GM23338 (cell line): ENCODE data around the gene ZBTB7A. TPM values are rescaled to one million over a fixed set of nuclear protein-coding genes. Genes with fewer than 3 reads are reported as not detected.

Experiments used
- ATAC-seq: fragments of 200-7000 bp; cut with Tn5 transposase; 3 replicates; pipeline ENCODE4 v1.9.1; 2020
- DNase-seq: peaks from one replicate; pipeline ENCODE4 v3.0.0-alpha.2; 2015; ENCODE audit warnings: low spot score
- H2AFZ ChIP-seq: fragments of 200-600 bp; sonication (generic); 2 replicates; pipeline ENCODE4 v1.8.0; 2016; ENCODE audit warnings: antibody characterized with exemption, mild to moderate bottlenecking, moderate library complexity
- H3F3A ChIP-seq: fragments of 200-600 bp; sonication (generic); replicated peaks from 2 replicates; pipeline ENCODE4 v1.8.0; 2017; ENCODE audit warnings: antibody characterized with exemption, mixed run types, low read depth
- H3K27ac ChIP-seq: fragments of 200-600 bp; sonication (generic); 2 replicates; pipeline ENCODE4 v1.6.1; 2016; ENCODE audit warnings: low read depth
- H3K27me3 ChIP-seq: fragments of 200-600 bp; sonication (generic); 2 replicates; pipeline ENCODE4 v1.8.0; 2016; ENCODE audit warnings: mild to moderate bottlenecking, mixed run types, moderate library complexity; ENCODE audit not compliant: insufficient read depth
- H3K36me3 ChIP-seq: fragments of 200-600 bp; sonication (generic); 2 replicates; pipeline ENCODE4 v1.8.0; 2016; ENCODE audit warnings: mild to moderate bottlenecking; ENCODE audit not compliant: insufficient read depth
- H3K4me1 ChIP-seq: fragments of 200-600 bp; sonication (generic); 2 replicates; pipeline ENCODE4 v1.8.0; 2016; ENCODE audit warnings: mild to moderate bottlenecking, moderate library complexity; ENCODE audit not compliant: insufficient read depth
- H3K4me2 ChIP-seq: fragments of 200-600 bp; sonication (generic); 2 replicates; pipeline ENCODE4 v1.7.1; 2017; ENCODE audit warnings: mixed run types
- H3K4me3 ChIP-seq: fragments of 200-600 bp; sonication (generic); 2 replicates; pipeline ENCODE4 v1.6.1; 2016; ENCODE audit warnings: mixed run types
- H3K79me2 ChIP-seq: fragments of 200-600 bp; sonication (generic); replicated peaks from 2 replicates; pipeline ENCODE4 v1.8.0; 2017; ENCODE audit warnings: mild to moderate bottlenecking; ENCODE audit not compliant: insufficient read depth
- H3K9me2 ChIP-seq: fragments of 200-600 bp; sonication (generic); 2 replicates; pipeline ENCODE4 v1.8.0; 2017; ENCODE audit not compliant: insufficient read depth
- H4K20me1 ChIP-seq: fragments of 200-600 bp; sonication (generic); replicated peaks from 2 replicates; pipeline ENCODE4 v1.8.0; 2017; ENCODE audit warnings: mild to moderate bottlenecking; ENCODE audit not compliant: insufficient read depth
- H3K27ac Mint-ChIP-seq: 2 replicates; pipeline ENCODE4 v1.8.0; 2020; ENCODE audit warnings: inconsistent platforms, mild to moderate bottlenecking, moderate library complexity, mixed read lengths
- H3K27me3 Mint-ChIP-seq: 3 replicates; pipeline ENCODE4 v1.8.0; 2022; ENCODE audit warnings: low read depth, mild to moderate bottlenecking, moderate library complexity, mixed read lengths, inconsistent platforms; ENCODE audit not compliant: insufficient read depth, poor library complexity
- H3K36me3 Mint-ChIP-seq: 3 replicates; pipeline ENCODE4 v1.8.0; 2021; ENCODE audit warnings: low read depth, mild to moderate bottlenecking, inconsistent platforms, moderate library complexity, mixed read lengths
- H3K4me1 Mint-ChIP-seq: 3 replicates; pipeline ENCODE4 v1.8.0; 2020; ENCODE audit warnings: mild to moderate bottlenecking, inconsistent platforms, mixed read lengths
- H3K4me3 Mint-ChIP-seq: 3 replicates; pipeline ENCODE4 v1.8.0; 2021; ENCODE audit warnings: moderate library complexity, mild to moderate bottlenecking, inconsistent platforms, mixed read lengths
- H3K9me3 Mint-ChIP-seq: 3 replicates; pipeline ENCODE4 v1.8.0; 2020; ENCODE audit warnings: moderate library complexity, mild to moderate bottlenecking, inconsistent platforms, mixed read lengths
- CREB1 ChIP-seq: fragments of 250-450 bp; sonication (Bioruptor Pico); IDR thresholded peaks from 2 replicates; pipeline ENCODE4 v1.5.0; 2020; ENCODE audit warnings: low read depth, mild to moderate bottlenecking, moderate library complexity
- EZH2 ChIP-seq: fragments of 200-600 bp; sonication (generic); IDR thresholded peaks from one replicate; pipeline ENCODE4 v1.8.0; 2017; ENCODE audit warnings: antibody characterized with exemption, mild to moderate bottlenecking, low read depth; ENCODE audit not compliant: unreplicated experiment
- JUNB ChIP-seq: IDR thresholded peaks from one replicate; pipeline ENCODE4 v1.6.1; 2016; ENCODE audit warnings: antibody characterized with exemption; ENCODE audit not compliant: unreplicated experiment
- POLR2AphosphoS5 ChIP-seq: IDR thresholded peaks from 2 replicates; pipeline ENCODE4 v1.6.1; 2016; ENCODE audit warnings: antibody characterized with exemption, low read depth
- STAT1 ChIP-seq: IDR thresholded peaks from one replicate; pipeline ENCODE4 v1.6.1; 2016; ENCODE audit warnings: antibody characterized with exemption; ENCODE audit not compliant: unreplicated experiment
- ZNF114 ChIP-seq: fragments of 250-450 bp; sonication (Bioruptor Pico); IDR thresholded peaks from 2 replicates; pipeline ENCODE4 v1.5.0; 2020; ENCODE audit warnings: mild to moderate bottlenecking, moderate library complexity
- polyA plus RNA-seq: library from polyadenylated mRNA; unstranded; fragments of >200 nt; fragmentation: Nextera tagmentation; extraction: Ambion mirVana; gene quantifications from 2 replicates; pipeline ENCODE4 v1.2.1, GENCODE V29; 2016
- total RNA-seq: library from RNA; depleted of rRNA; stranded (reverse); fragments of >200 nt; shearing (Covaris generic); gene quantifications from 2 replicates; pipeline ENCODE4 v1.2.3, GENCODE V29; 2014
- TF ChIP-seq, protein P1 (sequence below): IDR thresholded peaks from 2 replicates; pipeline ENCODE4 v1.6.1; 2016; ENCODE audit warnings: antibody characterized with exemption
- TF ChIP-seq, protein P2 (sequence below), 2 experiments: fragments of 200-600 bp in 1 of 2; sonication (generic) in 1 of 2; conservative IDR thresholded peaks; 2 replicates each; pipeline versions ENCODE4 v1.5.1 to v1.6.1; 2016 to 2017; ENCODE audit warnings: antibody characterized with exemption in 2 of 2, low read depth in 2 of 2, mild to moderate bottlenecking in 2 of 2, moderate library complexity in 1 of 2
- TF ChIP-seq, protein P3 (sequence below): IDR thresholded peaks from one replicate; pipeline ENCODE4 v1.6.1; 2018; ENCODE audit warnings: antibody characterized with exemption; ENCODE audit not compliant: unreplicated experiment

Gene ZBTB7A
- total and polyA plus RNA-seq, 2 experiments from 2014 or later = 9.5 to 35.0 TPM

DNA sequence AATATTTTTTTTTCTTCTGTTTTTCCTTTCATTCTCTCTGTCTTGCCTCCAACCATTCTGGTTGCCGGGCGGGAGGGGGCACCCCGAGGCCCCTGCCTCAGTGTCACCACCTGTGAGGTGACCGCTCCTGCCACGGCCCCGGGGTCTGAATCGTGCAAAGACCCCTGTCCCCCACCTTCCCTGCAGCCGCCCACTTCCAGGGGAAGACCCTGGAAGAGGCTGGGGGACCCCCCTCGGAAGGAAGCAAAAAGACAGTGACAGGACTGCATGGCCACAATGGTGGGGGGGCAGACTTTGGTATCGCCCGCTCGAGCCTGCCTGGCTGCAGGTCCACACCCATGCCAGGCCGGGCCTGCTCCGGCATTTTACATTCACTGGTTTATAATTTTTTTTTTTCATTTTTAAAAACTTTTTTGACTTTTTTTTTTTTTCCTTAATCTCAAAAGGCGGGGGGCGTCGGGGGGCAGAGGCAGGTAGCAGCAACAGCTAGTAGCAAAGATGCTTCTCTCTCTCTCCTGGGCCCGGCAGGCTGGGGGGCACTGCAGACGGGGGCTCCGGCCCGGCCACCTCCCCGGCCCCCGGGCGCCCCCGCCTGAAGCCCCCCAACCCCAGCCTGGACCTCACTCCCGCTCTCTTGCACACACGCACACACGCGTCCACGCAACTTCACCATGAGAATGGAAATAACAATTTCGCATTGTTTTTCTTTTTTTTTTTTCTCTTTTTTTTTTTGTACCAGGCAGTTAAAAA lies 22.6 kb downstream of the ZBTB7A start:
- no peaks in the 10 kb centered on the region; the same call in 2 of the 3 replicates for H3K9me3 Mint-ChIP-seq
- peaks cover 12% of the 10 kb centered on the region for H4K20me1 ChIP-seq
- no peak overlapping the region for H2AFZ ChIP-seq

More for the DNA sequence above, 22.6 kb downstream of the ZBTB7A start:
- Mint-ChIP-seq H3K4me3 (no peak overlapping the region), H3K36me3 (peaks cover 16% of the 10 kb centered on the region; the same call in 2 of the 3 replicates), H3K27ac (no peak overlapping the region), H3K4me1 (peaks cover 9% of the 10 kb centered on the region), H3K27me3 (peaks cover 16% of the 10 kb centered on the region)
- ATAC-seq (no peak), DNase-seq (no peak)
- Histone ChIP-seq H3K9me2 (no peaks in the 10 kb centered on the region), H3F3A (0 out of 2 replicates have a peak, but pooled peaks cover 10% of the 10 kb centered on the region), H3K4me1 (peaks cover 14% of the 10 kb centered on the region), H3K36me3 (no peaks in the 10 kb centered on the region), H3K27me3 (no peaks in the 10 kb centered on the region), H3K4me2 (0 out of 2 replicates have a peak overlapping the region, but pooled peaks have one; percentile 26), H3K4me3 (no peak overlapping the region), H3K27ac (no peak overlapping the region), H3K79me2 (peaks cover 5% of the 10 kb centered on the region)
- TF ChIP-seq POLR2AphosphoS5 = no peak
- no peak for TF ChIP-seq STAT1
- no peak for TF ChIP-seq ZNF114 (CRISPR knock-in tag)
- TF ChIP-seq, protein P1, sequence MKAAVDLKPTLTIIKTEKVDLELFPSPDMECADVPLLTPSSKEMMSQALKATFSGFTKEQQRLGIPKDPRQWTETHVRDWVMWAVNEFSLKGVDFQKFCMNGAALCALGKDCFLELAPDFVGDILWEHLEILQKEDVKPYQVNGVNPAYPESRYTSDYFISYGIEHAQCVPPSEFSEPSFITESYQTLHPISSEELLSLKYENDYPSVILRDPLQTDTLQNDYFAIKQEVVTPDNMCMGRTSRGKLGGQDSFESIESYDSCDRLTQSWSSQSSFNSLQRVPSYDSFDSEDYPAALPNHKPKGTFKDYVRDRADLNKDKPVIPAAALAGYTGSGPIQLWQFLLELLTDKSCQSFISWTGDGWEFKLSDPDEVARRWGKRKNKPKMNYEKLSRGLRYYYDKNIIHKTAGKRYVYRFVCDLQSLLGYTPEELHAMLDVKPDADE = no peak
- no peak for TF ChIP-seq EZH2
- TF ChIP-seq, protein P2, sequence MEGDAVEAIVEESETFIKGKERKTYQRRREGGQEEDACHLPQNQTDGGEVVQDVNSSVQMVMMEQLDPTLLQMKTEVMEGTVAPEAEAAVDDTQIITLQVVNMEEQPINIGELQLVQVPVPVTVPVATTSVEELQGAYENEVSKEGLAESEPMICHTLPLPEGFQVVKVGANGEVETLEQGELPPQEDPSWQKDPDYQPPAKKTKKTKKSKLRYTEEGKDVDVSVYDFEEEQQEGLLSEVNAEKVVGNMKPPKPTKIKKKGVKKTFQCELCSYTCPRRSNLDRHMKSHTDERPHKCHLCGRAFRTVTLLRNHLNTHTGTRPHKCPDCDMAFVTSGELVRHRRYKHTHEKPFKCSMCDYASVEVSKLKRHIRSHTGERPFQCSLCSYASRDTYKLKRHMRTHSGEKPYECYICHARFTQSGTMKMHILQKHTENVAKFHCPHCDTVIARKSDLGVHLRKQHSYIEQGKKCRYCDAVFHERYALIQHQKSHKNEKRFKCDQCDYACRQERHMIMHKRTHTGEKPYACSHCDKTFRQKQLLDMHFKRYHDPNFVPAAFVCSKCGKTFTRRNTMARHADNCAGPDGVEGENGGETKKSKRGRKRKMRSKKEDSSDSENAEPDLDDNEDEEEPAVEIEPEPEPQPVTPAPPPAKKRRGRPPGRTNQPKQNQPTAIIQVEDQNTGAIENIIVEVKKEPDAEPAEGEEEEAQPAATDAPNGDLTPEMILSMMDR (conservative IDR thresholded peaks at IDR 0.05; ENCODE audit: low read depth in 2 of 2) = no peak
- TF ChIP-seq CREB1 (CRISPR knock-in tag) = no peak
- no peak for TF ChIP-seq JUNB
- TF ChIP-seq, protein P3, sequence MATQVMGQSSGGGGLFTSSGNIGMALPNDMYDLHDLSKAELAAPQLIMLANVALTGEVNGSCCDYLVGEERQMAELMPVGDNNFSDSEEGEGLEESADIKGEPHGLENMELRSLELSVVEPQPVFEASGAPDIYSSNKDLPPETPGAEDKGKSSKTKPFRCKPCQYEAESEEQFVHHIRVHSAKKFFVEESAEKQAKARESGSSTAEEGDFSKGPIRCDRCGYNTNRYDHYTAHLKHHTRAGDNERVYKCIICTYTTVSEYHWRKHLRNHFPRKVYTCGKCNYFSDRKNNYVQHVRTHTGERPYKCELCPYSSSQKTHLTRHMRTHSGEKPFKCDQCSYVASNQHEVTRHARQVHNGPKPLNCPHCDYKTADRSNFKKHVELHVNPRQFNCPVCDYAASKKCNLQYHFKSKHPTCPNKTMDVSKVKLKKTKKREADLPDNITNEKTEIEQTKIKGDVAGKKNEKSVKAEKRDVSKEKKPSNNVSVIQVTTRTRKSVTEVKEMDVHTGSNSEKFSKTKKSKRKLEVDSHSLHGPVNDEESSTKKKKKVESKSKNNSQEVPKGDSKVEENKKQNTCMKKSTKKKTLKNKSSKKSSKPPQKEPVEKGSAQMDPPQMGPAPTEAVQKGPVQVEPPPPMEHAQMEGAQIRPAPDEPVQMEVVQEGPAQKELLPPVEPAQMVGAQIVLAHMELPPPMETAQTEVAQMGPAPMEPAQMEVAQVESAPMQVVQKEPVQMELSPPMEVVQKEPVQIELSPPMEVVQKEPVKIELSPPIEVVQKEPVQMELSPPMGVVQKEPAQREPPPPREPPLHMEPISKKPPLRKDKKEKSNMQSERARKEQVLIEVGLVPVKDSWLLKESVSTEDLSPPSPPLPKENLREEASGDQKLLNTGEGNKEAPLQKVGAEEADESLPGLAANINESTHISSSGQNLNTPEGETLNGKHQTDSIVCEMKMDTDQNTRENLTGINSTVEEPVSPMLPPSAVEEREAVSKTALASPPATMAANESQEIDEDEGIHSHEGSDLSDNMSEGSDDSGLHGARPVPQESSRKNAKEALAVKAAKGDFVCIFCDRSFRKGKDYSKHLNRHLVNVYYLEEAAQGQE = no peak
